Stomach (tissue), 9 donors: Measurements from ENCODE around the gene GPR83. TPM values are rescaled to one million over a fixed set of nuclear protein-coding genes. Genes with fewer than 3 reads are reported as not detected.

Experiments
- DNase-seq, 2 donors: peaks; one replicate each; pipeline versions ENCODE4 v3.0.0 to v3.0.0-alpha.2; 2013 to 2019
- H3K27ac ChIP-seq, 5 donors: fragments of 200-600 bp in 4 of 5; sonication (generic) in 4 of 5; one replicate each; pipeline ENCODE4 v1.5.1; 2013 to 2019; ENCODE audit warnings: mild to moderate bottlenecking in 1 of 5, moderate library complexity in 1 of 5
- H3K27me3 ChIP-seq, 3 donors: fragments of 200-600 bp; sonication (generic); one replicate each; pipeline ENCODE4 v1.5.1; 2017 to 2019; ENCODE audit warnings: mixed run types in 1 of 3
- H3K36me3 ChIP-seq, 4 donors: fragments of 200-600 bp; sonication (generic); 1 replicate in 3 of 4; 2 replicates in 1 of 4; pipeline ENCODE4 v1.5.1; 2016 to 2019
- H3K4me1 ChIP-seq, 4 donors: fragments of 200-600 bp; sonication (generic); one replicate each; pipeline ENCODE4 v1.5.1; 2016 to 2019
- H3K4me3 ChIP-seq, 4 donors: fragments of 200-600 bp; sonication (generic) in 3 of 4; one replicate each; pipeline ENCODE4 v1.5.1; 2016 to 2019; ENCODE audit warnings: mild to moderate bottlenecking in 1 of 4
- H3K9me3 ChIP-seq, 4 donors: fragments of 200-600 bp; sonication (generic); one replicate each; pipeline ENCODE4 v1.5.1; 2016 to 2019
- CTCF ChIP-seq, 7 experiments: fragments of 450-650 bp in 4 of 7; fragments of 200-600 bp in 3 of 7; sonication (generic) in 3 of 7; IDR thresholded peaks; one replicate each; pipeline ENCODE4 v1.5.1; 2016 to 2019; ENCODE audit warnings: antibody characterized with exemption in 7 of 7, control low read depth in 2 of 7, mild to moderate bottlenecking in 1 of 7
- EP300 ChIP-seq: sonication (generic); formaldehyde crosslinking; IDR thresholded peaks from one replicate; pipeline ENCODE4 v1.6.1; 2017; ENCODE audit warnings: antibody characterized with exemption
- POLR2A ChIP-seq, 4 donors: fragments of 450-650 bp; IDR thresholded peaks; one replicate each; pipeline ENCODE4 v1.6.1; 2016; ENCODE audit warnings: antibody characterized with exemption in 4 of 4, control low read depth in 2 of 4, mild to moderate bottlenecking in 1 of 4, moderate library complexity in 1 of 4
- POLR2AphosphoS5 ChIP-seq, 3 donors: sonication (generic); formaldehyde crosslinking; IDR thresholded peaks; one replicate each; pipeline ENCODE4 v1.6.1; 2016; ENCODE audit warnings: antibody characterized with exemption in 3 of 3
- WGBS, 5 donors: extraction: QIAGEN DNeasy Blood & Tissue Kit in 3 of 5; methylation state at CpG; one replicate each; pipeline versions ENCODE4 v1.1.5 to v1.1.7; 2013 to 2018; 5-methylcytosine and 5-hydroxymethylcytosine counted together
- intact Hi-C: fragments of 100-400 bp; cut with DNase I; formaldehyde crosslinking; loops from one replicate; pipeline ENCODE4 v1.15.1; 2023; ENCODE audit warnings: low total_unique reads
- polyA plus RNA-seq, 3 donors: library from polyadenylated mRNA; stranded (reverse); fragments of 200-250 nt; gene quantifications; one replicate each; pipeline ENCODE4 v1.2.3, GENCODE V29; 2013
- total RNA-seq, 5 donors: library from RNA; depleted of rRNA; stranded (reverse); fragments of >200 nt; gene quantifications; one replicate each; pipeline versions ENCODE4 v1.1.0 to v1.2.3, GENCODE V29; 2014 to 2016
- donor health status: healthy with polysubstance abuse.
- donor health status: Bipolar disorder and iron deficiency.
- donor health status: healthy.

GPR83 gene
- total and polyA plus RNA-seq, 8 donors = under 0.01 to 0.05 TPM; not detected in 6

DNA sequence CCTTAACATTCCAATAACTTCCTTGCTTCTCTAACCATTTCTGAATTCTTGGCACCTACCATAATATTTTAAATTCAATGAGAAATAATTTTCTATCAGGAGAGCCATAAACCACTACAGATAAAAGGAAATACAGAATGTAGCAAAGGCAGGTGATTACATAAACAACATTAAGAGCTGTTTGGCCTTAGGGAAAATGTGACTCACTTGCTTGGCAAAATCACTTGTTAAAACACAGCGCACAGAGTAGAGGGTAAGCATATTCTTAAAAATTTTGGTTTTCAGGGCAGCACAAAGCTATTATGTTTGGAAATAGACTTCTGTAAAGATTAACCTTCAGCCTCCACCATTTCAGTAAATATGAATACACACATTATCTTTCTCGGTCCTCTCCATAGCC lies 70.4 kb downstream of the GPR83 start:
- no peak for DNase-seq
- TF ChIP-seq EP300 (no peak), CTCF (IDR thresholded peaks at IDR 0.05) (no peak), POLR2A (IDR thresholded peaks at IDR 0.05) (no peak), POLR2AphosphoS5 (IDR thresholded peaks at IDR 0.05) (no peak)
- Histone ChIP-seq H3K9me3 (peaks cover 0 to 6% (median under 1%) of the 10 kb centered on the region in 4 donors), H3K4me1 (no peaks in the 10 kb centered on the region), H3K27ac (no peak overlapping the region), H3K27me3 (no peaks in the 10 kb centered on the region), H3K36me3 (no peaks in the 10 kb centered on the region), H3K4me3 (no peak overlapping the region)
- intact Hi-C loops = no loop called here
- 68 to 91% (median 78%) methylated on average over 2 of the region's 2 CpGs for WGBS, 5 donors

- H3K27ac ChIP-seq = no peak overlapping the region
- DNase-seq = peak in 1 of 2 donors; percentile 8
- intact Hi-C loops = no loop called here
- no peaks in the 10 kb centered on the region for H3K4me1 ChIP-seq
- no peak overlapping the region for H3K4me3 ChIP-seq
- no peaks in the 10 kb centered on the region for H3K27me3 ChIP-seq
- TF ChIP-seq POLR2A (IDR thresholded peaks at IDR 0.05) (no peak), EP300 (no peak), POLR2AphosphoS5 (IDR thresholded peaks at IDR 0.05) (no peak)
- peaks cover 0 to 8% (median 3%) of the 10 kb centered on the region in 4 donors for H3K9me3 ChIP-seq
- 81 to 91% (median 85%) methylated on average over 3 of the region's 3 CpGs for WGBS, 5 donors
- H3K36me3 ChIP-seq = no peaks in the 10 kb centered on the region
These were observed 71.7 kb downstream of the GPR83 start for GRCh38 chr11:94329501-94329900.

DNA sequence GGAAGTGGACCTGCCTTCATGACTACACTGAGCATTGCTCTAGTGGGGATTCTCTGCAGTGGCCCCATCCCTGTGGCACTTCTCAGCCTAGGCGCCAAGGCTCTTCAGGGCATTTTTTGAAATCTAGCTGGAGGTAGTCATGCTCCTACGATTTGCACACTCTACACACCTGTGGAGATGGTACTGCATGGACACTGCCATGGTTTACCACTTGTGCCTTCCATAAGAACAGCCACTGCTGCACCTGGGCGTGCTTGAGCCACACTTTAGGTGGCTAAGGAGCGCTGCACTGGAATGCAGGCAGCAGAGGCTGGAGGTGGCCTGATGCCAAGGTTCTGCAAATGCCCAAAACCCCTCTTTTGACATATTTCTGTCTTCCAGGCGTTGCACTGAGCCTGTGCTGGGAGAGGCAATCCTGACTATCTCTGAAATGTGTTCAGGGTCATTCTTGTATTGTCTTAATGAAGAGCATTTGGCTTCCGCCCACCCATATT lies 72.6 kb downstream of the GPR83 start:
- WGBS, 5 donors = 71 to 77% (median 74%) methylated on average over 5 to 6 of the region's 6 CpGs
- Histone ChIP-seq H3K27me3 (no peaks in the 10 kb centered on the region), H3K4me3 (no peak overlapping the region), H3K36me3 (no peaks in the 10 kb centered on the region), H3K27ac (no peak overlapping the region), H3K4me1 (no peaks in the 10 kb centered on the region), H3K9me3 (peaks cover 0 to 8% (median 3%) of the 10 kb centered on the region in 4 donors)
- intact Hi-C loops = no loop called here
- no peak for TF ChIP-seq CTCF (IDR thresholded peaks at IDR 0.05)
- no peak for TF ChIP-seq EP300
- TF ChIP-seq POLR2AphosphoS5 (IDR thresholded peaks at IDR 0.05) = no peak
- no peak for TF ChIP-seq POLR2A (IDR thresholded peaks at IDR 0.05)
- DNase-seq = no peak

Other genes with a start within 250 kb of the GPR83 start
- gene IZUMO1R, start 96.8 kb downstream of the GPR83 start, total RNA-seq = not detected
- not detected for gene IZUMO1R, start 96.8 kb downstream of the GPR83 start, polyA plus RNA-seq
- 10 to 100 TPM in 3 of 5 donors, 1 to 10 TPM in 2; 2.0 to 39.3 (median 10.5) TPM for gene MRE11, start 92.4 kb upstream of the GPR83 start, total RNA-seq
- 1 to 10 TPM; 1.5 to 5.9 (median 3.5) TPM for gene MRE11, start 92.4 kb upstream of the GPR83 start, polyA plus RNA-seq
- gene ANKRD49, start 92.6 kb upstream of the GPR83 start, total RNA-seq = 10 to 100 TPM in 3 of 5 donors, 1 to 10 TPM in 1, under 1 TPM in 1; 0.87 to 33.5 (median 16.4) TPM
- gene ANKRD49, start 92.6 kb upstream of the GPR83 start, polyA plus RNA-seq = 10 to 100 TPM; 14.0 to 77.0 (median 15.3) TPM
- not detected for gene C11orf97, start 111.0 kb upstream of the GPR83 start, total RNA-seq
- not detected for gene C11orf97, start 111.0 kb upstream of the GPR83 start, polyA plus RNA-seq
- 10 to 100 TPM in 3 of 5 donors, 1 to 10 TPM in 1, under 1 TPM in 1; 0.58 to 19.7 (median 18.2) TPM for gene FUT4, start 142.5 kb upstream of the GPR83 start, total RNA-seq
- gene FUT4, start 142.5 kb upstream of the GPR83 start, polyA plus RNA-seq = 1 to 10 TPM; 1.4 to 4.1 (median 2.7) TPM
- 10 to 100 TPM in 2 of 5 donors, 1 to 10 TPM in 2, not detected in 1; 1.3 to 19.4 (median 9.1) TPM for gene PIWIL4, start 165.9 kb upstream of the GPR83 start, total RNA-seq
- gene PIWIL4, start 165.9 kb upstream of the GPR83 start, polyA plus RNA-seq = 1 to 10 TPM; 1.7 to 4.2 (median 1.8) TPM